Tongue (tissue), 2 donors: Measurements from ENCODE around the gene RTN4. TPM values are rescaled to one million over a fixed set of nuclear protein-coding genes. Genes with fewer than 3 reads are reported as not detected.

Experiments used
- small RNA-seq: library from RNA; depleted of rRNA; stranded (forward); fragments of <200 nt; gene quantifications from one replicate; pipeline ENCODE3, GENCODE V24; 2014; ENCODE audit warnings: low replicate concordance
- total RNA-seq: library from RNA; depleted of rRNA; stranded (reverse); fragments of >200 nt; gene quantifications from one replicate; pipeline ENCODE4 v1.2.3, GENCODE V29; 2014

RTN4 gene
- total RNA-seq, 1 donor from 2014 or later = 539 TPM

Small RNA genes lying within 50 kb of the gene (small RNA-seq; reads per million reads assigned to genes)
- gene RNU6-433P = not detected

Other genes with a start within 250 kb of the RTN4 start
- 18.5 TPM for gene CLHC1, start 181.8 kb upstream of the RTN4 start, total RNA-seq
- gene RPS27A, start 182.2 kb upstream of the RTN4 start, total RNA-seq = 1,190 TPM
- gene MTIF2, start 218.8 kb upstream of the RTN4 start, total RNA-seq = 33.6 TPM